Uterus (tissue), 2 donors: ENCODE results near the gene TERF2IP.

Experiments
- POLR2A ChIP-seq, 2 donors: fragments of 450-650 bp; IDR thresholded peaks; one replicate each; pipeline ENCODE4 v1.6.1; 2016; ENCODE audit warnings: antibody characterized with exemption in 2 of 2, mild to moderate bottlenecking in 1 of 2, moderate library complexity in 1 of 2
- TF ChIP-seq, protein P1 (sequence below), 4 experiments: fragments of 200-600 bp in 2 of 4; fragments of 450-650 bp in 2 of 4; sonication (generic) in 2 of 4; IDR thresholded peaks; one replicate each; pipeline ENCODE4 v1.5.1; 2016 to 2019; ENCODE audit warnings: antibody characterized with exemption in 4 of 4, mild to moderate bottlenecking in 2 of 4, moderate library complexity in 1 of 4

GRCh38 chr16:75621170-75621477 lies 26.4 kb upstream of the TERF2IP start:
- TF ChIP-seq, protein P1, sequence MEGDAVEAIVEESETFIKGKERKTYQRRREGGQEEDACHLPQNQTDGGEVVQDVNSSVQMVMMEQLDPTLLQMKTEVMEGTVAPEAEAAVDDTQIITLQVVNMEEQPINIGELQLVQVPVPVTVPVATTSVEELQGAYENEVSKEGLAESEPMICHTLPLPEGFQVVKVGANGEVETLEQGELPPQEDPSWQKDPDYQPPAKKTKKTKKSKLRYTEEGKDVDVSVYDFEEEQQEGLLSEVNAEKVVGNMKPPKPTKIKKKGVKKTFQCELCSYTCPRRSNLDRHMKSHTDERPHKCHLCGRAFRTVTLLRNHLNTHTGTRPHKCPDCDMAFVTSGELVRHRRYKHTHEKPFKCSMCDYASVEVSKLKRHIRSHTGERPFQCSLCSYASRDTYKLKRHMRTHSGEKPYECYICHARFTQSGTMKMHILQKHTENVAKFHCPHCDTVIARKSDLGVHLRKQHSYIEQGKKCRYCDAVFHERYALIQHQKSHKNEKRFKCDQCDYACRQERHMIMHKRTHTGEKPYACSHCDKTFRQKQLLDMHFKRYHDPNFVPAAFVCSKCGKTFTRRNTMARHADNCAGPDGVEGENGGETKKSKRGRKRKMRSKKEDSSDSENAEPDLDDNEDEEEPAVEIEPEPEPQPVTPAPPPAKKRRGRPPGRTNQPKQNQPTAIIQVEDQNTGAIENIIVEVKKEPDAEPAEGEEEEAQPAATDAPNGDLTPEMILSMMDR (IDR thresholded peaks at IDR 0.05): peak in 2 of 4 experiments; percentile 7 to 18
- no peak for TF ChIP-seq POLR2A (IDR thresholded peaks at IDR 0.05)
